Medulla oblongata (tissue), 1 donor: ENCODE data around the gene ZDHHC14.

ENCODE experiments used
- DNase-seq: peaks from one replicate; pipeline ENCODE4 v3.0.0-alpha.2; 2015; ENCODE audit errors: extremely low spot score

The ZDHHC14 gene

GRCh38 chr6:157516319-157517026, 135.5 kb downstream of the ZDHHC14 start:
- DNase-seq, result no peak

- no peak for DNase-seq
Measured at GRCh38 chr6:157517601-157518359, 136.8 kb downstream of the ZDHHC14 start.

GRCh38 chr6:157518397-157519250, 137.6 kb downstream of the ZDHHC14 start:
- no peak for DNase-seq

GRCh38 chr6:157519255-157520116, 138.5 kb downstream of the ZDHHC14 start:
- no peak for DNase-seq

- DNase-seq, result no peak
Measured at GRCh38 chr6:157520117-157520406, 139.1 kb downstream of the ZDHHC14 start.

GRCh38 chr6:157520596-157521361, 139.8 kb downstream of the ZDHHC14 start:
- DNase-seq, result peak; percentile 54

GRCh38 chr6:157521362-157522335, 140.7 kb downstream of the ZDHHC14 start:
- DNase-seq, result no peak

GRCh38 chr6:157522472-157522871, 141.5 kb downstream of the ZDHHC14 start:
- DNase-seq, result no peak

GRCh38 chr6:157524735-157525134, 143.7 kb downstream of the ZDHHC14 start:
- no peak for DNase-seq

GRCh38 chr6:157525292-157525889, 144.4 kb downstream of the ZDHHC14 start:
- no peak for DNase-seq

- DNase-seq, result no peak
Measured at GRCh38 chr6:157525918-157526425, 145.0 kb downstream of the ZDHHC14 start.

GRCh38 chr6:157527471-157527907, 146.5 kb downstream of the ZDHHC14 start:
- DNase-seq, result peak; percentile 68

GRCh38 chr6:157528931-157529653, 148.1 kb downstream of the ZDHHC14 start:
- DNase-seq, result peak; percentile 57

- no peak for DNase-seq
Measured at GRCh38 chr6:157529654-157530039, 148.7 kb downstream of the ZDHHC14 start.

- DNase-seq, result no peak
Measured at GRCh38 chr6:157530126-157530525, 149.1 kb downstream of the ZDHHC14 start.

- no peak for DNase-seq
Measured at GRCh38 chr6:157530724-157531168, 149.8 kb downstream of the ZDHHC14 start.

- DNase-seq, result no peak
Measured at GRCh38 chr6:157531169-157531985, 150.4 kb downstream of the ZDHHC14 start.
